Measurements from ENCODE around the gene MRPL55.
A peak's percentile ranks its signal among the peaks of the same experiment; 100 is the strongest.
"Not testable (repeated sequence)": the region's sequence is repeated elsewhere in the genome, so short reads cannot be mapped to it uniquely, and the experiment has no call there.

The MRPL55 gene

DNA sequence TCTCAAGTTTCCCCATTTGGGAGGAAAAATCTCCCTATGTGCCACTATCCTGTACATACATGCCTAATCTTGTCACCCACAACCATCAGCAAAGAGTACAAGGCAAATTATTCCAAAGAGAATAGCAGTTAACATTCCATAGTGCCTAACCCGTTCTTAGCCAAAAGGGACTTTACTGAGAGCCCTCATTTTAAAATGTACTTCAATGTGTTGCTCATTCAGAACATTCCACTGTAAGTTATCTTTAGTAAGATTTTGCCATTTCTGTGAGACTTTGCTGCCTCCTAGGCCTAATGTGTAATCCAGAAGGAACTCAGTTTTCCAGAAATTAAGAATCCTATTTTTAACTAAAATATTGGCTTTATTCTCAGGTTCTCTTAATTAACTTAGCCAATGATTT lies 11.3 kb upstream of the MRPL55 start:
- no peak for DNase-seq

DNA sequence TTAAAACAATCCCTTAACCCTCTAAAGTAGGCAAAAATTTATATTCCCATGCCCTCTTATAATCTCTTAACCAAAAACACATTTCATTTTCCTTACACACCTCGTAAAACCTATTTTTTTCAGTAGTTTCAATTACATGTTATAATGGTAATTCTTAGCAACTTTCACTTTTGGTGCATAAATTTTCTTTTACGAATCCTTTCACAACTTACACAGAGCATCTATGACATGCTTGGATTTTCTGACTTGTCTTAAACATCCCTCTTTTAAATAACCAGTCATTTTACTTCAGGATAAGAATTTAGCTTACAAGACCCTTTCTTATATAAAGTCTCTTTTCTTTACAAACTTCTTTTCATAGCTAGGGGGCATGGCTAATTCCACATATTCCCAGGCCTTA lies 8.9 kb upstream of the MRPL55 start:
- DNase-seq, result no peak

DNA sequence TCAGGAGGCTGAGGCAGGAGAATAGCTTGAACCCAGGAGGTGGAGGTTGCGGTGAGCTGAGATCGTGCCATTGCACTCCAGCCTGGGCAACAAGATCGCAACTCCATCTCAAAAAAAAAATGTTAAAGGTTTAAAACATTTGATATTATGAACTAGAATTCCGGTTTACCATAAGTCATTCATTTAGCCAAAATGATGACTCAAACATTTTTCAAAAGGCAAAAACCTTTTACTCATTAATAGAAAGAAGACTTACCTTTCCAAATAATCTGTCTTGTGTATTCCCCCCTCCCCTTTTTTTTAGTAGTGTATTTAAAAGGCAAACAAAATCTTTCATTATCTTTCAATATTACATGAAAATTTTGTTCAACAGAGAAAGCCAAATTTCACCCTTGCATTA lies 8.2 kb upstream of the MRPL55 start:
- DNase-seq, result no peak

- no peak for DNase-seq
These were observed 5.7 kb upstream of the MRPL55 start for GRCh38 chr1:228114827-228115226.

- DNase-seq, result no peak
These were observed 3.5 kb upstream of the MRPL55 start for GRCh38 chr1:228112617-228113016.

- no peak for DNase-seq
These were observed 3.1 kb upstream of the MRPL55 start for GRCh38 chr1:228112167-228112566.

GRCh38 chr1:228111315-228111714 lies 2.2 kb upstream of the MRPL55 start:
- DNase-seq, result not testable (repeated sequence)

DNA sequence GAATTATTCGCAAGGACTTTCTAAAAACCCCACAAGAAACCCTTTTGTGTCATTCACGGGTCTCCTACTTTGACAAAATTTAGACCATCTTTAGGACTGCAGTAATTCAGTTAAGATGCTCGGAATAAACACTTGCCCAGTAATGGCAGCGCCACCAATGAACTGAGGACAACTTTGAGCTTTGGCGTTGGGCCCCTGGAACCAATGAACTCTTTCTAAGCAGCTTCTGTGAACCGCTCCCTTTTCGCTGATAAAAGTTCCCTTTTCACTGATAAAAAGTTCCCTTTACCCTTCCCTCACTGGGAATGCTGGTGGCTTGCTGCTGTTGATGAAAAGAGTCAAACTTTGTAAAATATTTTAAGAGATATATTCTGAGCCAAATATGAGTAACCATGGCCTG lies 1.5 kb upstream of the MRPL55 start:
- DNase-seq, result no peak

- no peak for DNase-seq
These were observed 926 bp upstream of the MRPL55 start for GRCh38 chr1:228109962-228110488.

- no peak for DNase-seq
These were observed 392 bp downstream of the MRPL55 start for GRCh38 chr1:228108742-228109072.

- DNase-seq, result no peak
These were observed 926 bp downstream of the MRPL55 start for GRCh38 chr1:228108055-228108690.

- no peak for DNase-seq
These were observed 1.5 kb downstream of the MRPL55 start for GRCh38 chr1:228107636-228108035.

GRCh38 chr1:228106800-228107054 lies 2.4 kb downstream of the MRPL55 start:
- no peak for DNase-seq

DNA sequence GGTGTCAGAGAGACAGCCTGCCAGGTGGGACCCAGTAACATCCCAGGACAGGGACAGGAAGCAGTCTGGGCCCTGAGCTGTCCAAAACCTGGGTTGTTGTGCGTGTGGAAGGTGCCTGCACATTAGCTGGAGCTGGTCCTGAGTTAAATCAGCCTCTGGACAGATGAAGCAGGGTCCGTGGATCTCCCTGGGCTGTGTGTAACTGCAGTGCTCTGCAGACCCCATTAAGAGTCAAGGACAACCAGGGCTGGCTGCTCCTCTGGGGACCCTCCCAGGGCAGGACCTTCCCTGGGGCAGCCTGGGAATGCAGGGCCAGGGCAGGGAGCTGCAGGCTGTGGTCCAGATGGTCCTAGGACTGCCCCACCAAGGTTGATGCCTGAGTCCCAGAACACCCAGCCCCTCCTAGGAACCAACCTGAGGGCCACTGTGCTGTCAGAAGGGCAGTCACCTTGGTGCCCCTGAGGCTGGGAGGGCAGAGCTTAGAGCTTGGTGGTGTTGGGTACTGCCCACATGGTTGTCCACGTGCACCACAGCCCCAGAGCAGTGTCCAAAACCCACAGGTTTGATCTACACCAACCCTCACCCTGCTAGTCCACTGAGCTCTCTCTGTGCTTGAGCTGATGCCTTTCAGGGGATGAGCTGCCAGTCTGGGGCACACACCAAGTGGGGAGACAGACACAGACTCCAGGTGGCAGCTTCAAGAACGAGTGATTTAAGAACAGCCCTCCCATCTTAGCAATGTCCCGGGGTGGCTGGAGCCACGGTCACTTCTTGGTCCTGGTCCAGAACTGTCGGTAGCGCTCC lies 2.9 kb downstream of the MRPL55 start:
- DNase-seq, result no peak

- no peak for DNase-seq
These were observed 3.7 kb downstream of the MRPL55 start for GRCh38 chr1:228105270-228105995.

DNA sequence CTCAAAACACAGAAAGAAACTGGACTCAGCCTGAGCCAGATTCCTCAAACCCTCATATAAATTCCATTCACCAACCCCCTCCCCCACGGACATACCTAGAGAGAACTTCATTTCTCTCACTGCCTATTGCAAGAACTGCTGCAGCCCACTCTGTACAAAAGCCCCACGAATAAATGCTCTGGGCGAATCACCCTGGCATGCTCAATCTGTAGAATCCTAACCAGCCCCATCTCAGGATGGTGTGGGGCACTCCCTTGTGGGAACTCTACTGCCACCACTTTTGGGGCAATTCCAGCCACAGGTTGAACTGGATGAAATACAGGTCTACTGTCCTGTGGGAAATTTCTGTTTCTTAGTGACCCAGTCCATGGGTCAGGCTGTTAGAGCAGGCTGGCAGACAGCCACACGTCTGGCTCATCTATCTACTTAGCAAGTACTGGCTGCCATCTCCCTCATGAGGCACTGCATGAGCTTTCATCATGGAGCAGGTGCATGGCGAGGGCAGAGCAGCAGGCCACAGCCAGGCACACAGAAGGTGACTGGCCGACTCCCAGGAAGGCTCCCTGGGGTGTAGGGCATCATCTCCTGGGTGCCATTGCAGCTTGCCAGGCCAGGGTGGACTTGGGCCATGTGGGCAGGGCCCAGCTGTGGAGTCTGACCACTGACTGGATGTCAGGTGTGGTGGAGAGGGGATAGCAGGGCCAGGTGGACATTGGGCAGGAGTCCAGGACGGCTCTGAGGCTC lies 4.4 kb downstream of the MRPL55 start:
- no peak for DNase-seq

DNA sequence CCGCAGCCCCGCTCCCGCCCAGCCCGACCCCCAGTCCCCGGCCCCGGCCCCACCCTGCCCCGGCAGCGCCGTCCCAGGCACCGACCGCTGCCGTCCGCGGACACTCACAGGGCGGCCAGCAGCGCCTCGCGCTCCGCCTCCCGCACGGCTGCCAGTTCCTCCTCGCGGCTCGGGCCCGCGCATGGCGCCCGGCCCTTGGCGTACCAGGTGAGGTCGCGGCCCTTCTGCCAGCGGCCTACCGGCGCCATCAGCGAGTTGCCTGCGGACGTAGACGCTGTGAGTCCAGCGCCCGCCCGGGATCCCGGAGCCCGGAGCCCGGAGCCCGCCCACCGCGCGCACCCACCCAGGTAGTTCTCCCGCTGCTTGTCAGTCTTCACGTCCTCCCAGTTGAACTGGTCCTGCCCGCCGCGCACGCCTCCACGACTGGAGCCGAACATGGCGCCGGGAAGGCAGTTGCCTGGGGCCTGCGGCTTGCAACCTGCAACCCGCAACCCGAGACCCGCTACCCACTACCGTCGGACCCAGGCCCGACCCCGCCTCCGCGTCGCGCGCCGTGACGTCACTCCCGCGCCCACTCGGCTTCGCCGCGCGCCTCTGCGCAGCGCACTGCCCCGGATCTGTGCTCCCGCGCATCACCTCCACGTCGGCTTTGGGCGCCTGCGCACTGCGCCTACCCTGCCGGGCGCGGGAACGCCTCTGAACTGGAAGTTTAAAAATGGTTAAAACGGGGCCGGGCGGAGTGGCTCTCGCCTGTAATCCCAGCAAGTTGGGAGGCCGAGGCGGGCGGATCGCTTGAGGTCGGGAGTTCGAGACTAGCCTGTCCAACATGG lies 6.1 kb downstream of the MRPL55 start, which contains the start of gene C1orf35:
C1orf35 (minus strand) TSS at position 535 of the 830 bp plus-strand sequence; CDS start at position 437, 98 bp downstream.
- DNase-seq, result peak; percentile 81

DNA sequence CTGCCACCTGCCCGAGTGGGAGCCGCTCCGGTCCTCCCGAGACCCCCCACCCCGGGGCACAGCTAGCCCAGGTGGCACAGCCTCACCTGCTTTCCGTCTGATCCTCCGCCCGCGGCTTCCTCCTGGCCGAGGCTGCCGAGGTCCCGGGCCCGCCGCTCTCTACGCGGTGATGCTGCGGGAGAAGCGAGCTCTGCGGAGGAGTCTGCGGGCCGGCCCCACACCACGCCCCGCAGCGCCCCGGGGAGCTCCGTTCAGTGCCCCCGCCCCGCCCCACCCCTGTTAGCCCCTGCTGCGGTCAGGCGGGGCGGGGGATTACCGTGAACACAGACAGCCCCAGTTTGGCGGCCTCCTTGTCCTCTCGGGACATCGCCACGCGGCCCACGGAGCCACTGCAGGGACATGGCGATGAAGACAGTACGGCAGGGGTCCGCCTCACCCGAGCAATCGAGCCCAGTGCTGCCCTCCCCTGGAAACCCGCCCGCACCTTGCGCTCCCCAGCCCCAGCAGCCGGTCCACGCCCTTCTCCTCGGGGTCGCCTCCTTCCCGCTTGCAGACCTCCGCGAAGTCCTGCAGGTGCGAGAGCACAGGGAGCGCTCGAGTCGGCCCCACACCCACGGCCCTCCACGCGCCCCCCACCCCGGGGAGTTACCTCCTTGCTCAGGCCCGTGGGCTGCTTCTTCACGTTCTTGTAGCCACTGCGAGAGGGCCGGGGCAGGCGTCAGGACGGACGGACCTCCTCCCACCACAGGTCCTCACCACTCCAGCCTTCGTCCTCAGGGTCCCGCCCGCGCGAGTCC lies 6.9 kb downstream of the MRPL55 start:
- DNase-seq, result peak; percentile 4

- DNase-seq, result no peak
These were observed 7.5 kb downstream of the MRPL55 start for GRCh38 chr1:228101614-228101993.

- no peak for DNase-seq
These were observed 8.1 kb downstream of the MRPL55 start for GRCh38 chr1:228100822-228101613.

- no peak for DNase-seq
These were observed 9.8 kb downstream of the MRPL55 start for GRCh38 chr1:228099331-228099732.
